ENCODE measurements around the gene AUTS2.

The AUTS2 gene

GRCh38 chr7:69927461-69927860, 329.2 kb downstream of the AUTS2 start:
- H3K27me3 ChIP-seq (ENCODE audit: control insufficient read depth in 5 of 5, insufficient read depth in 4 of 5, low read length in 5 of 5) = no peaks in the 10 kb centered on the region
- H3K4me1 ChIP-seq (ENCODE audit: control insufficient read depth in 5 of 5, insufficient read depth in 5 of 5, low read length in 5 of 5) = no peaks in the 10 kb centered on the region
- H3K9me3 ChIP-seq (ENCODE audit: control insufficient read depth in 5 of 5, low read length in 5 of 5) = peaks cover 0 to 3% (median 0%) of the 10 kb centered on the region in 5 donors
- no peak overlapping the region for H3K4me3 ChIP-seq (ENCODE audit: low read depth in 1 of 5, low read length in 5 of 5)
- peaks cover 0 to 3% (median 0%) of the 10 kb centered on the region in 5 donors for H3K36me3 ChIP-seq (ENCODE audit: control insufficient read depth in 5 of 5, insufficient read depth in 5 of 5, low read length in 5 of 5)
- H3K27ac ChIP-seq (ENCODE audit: low read depth, low read length) = no peak overlapping the region
- H3K9ac ChIP-seq (ENCODE audit: low read length in 5 of 5) = no peak overlapping the region

GRCh38 chr7:69928621-69929020, 330.3 kb downstream of the AUTS2 start:
- H3K4me1 ChIP-seq (ENCODE audit: control insufficient read depth in 5 of 5, insufficient read depth in 5 of 5, low read length in 5 of 5) = no peaks in the 10 kb centered on the region
- no peak overlapping the region for H3K9ac ChIP-seq (ENCODE audit: low read length in 5 of 5)
- H3K36me3 ChIP-seq (ENCODE audit: control insufficient read depth in 5 of 5, insufficient read depth in 5 of 5, low read length in 5 of 5) = peaks cover 0 to 3% (median 0%) of the 10 kb centered on the region in 5 donors

GRCh38 chr7:69929622-69930021, 331.3 kb downstream of the AUTS2 start:
- H3K27ac ChIP-seq (ENCODE audit: low read depth, low read length) = no peak overlapping the region
- no peaks in the 10 kb centered on the region for H3K27me3 ChIP-seq (ENCODE audit: control insufficient read depth in 5 of 5, insufficient read depth in 4 of 5, low read length in 5 of 5)
- no peak overlapping the region for H3K9ac ChIP-seq (ENCODE audit: low read length in 5 of 5)
- peaks cover 0 to 3% (median 0%) of the 10 kb centered on the region in 5 donors for H3K9me3 ChIP-seq (ENCODE audit: control insufficient read depth in 5 of 5, low read length in 5 of 5)
- H3K36me3 ChIP-seq (ENCODE audit: control insufficient read depth in 5 of 5, insufficient read depth in 5 of 5, low read length in 5 of 5) = peaks cover 0 to 3% (median 0%) of the 10 kb centered on the region in 5 donors
- H3K4me3 ChIP-seq (ENCODE audit: low read depth in 1 of 5, low read length in 5 of 5) = no peak overlapping the region
- no peaks in the 10 kb centered on the region for H3K4me1 ChIP-seq (ENCODE audit: control insufficient read depth in 5 of 5, insufficient read depth in 5 of 5, low read length in 5 of 5)

More at GRCh38 chr7:69928621-69929020, 330.3 kb downstream of the AUTS2 start:
- no peak overlapping the region for H3K4me3 ChIP-seq (ENCODE audit: low read depth in 1 of 5, low read length in 5 of 5)
- H3K27ac ChIP-seq (ENCODE audit: low read depth, low read length) = no peak overlapping the region
- peaks cover 0 to 3% (median 0%) of the 10 kb centered on the region in 5 donors for H3K9me3 ChIP-seq (ENCODE audit: control insufficient read depth in 5 of 5, low read length in 5 of 5)
- H3K27me3 ChIP-seq (ENCODE audit: control insufficient read depth in 5 of 5, insufficient read depth in 4 of 5, low read length in 5 of 5) = no peaks in the 10 kb centered on the region

GRCh38 chr7:69932034-69932628, 333.9 kb downstream of the AUTS2 start:
- no peak overlapping the region for H3K27ac ChIP-seq (ENCODE audit: low read depth, low read length)
- no peak overlapping the region for H3K4me3 ChIP-seq (ENCODE audit: low read depth in 1 of 5, low read length in 5 of 5)
- peaks cover 0 to 4% (median 0%) of the 10 kb centered on the region in 5 donors for H3K4me1 ChIP-seq (ENCODE audit: control insufficient read depth in 5 of 5, insufficient read depth in 5 of 5, low read length in 5 of 5)
- H3K27me3 ChIP-seq (ENCODE audit: control insufficient read depth in 5 of 5, insufficient read depth in 4 of 5, low read length in 5 of 5) = no peaks in the 10 kb centered on the region
- H3K9me3 ChIP-seq (ENCODE audit: control insufficient read depth in 5 of 5, low read length in 5 of 5) = no peaks in the 10 kb centered on the region
- no peak overlapping the region for H3K9ac ChIP-seq (ENCODE audit: low read length in 5 of 5)
- H3K36me3 ChIP-seq (ENCODE audit: control insufficient read depth in 5 of 5, insufficient read depth in 5 of 5, low read length in 5 of 5) = peaks cover 0 to 3% (median 0%) of the 10 kb centered on the region in 5 donors

GRCh38 chr7:69934144-69934903, 336.0 kb downstream of the AUTS2 start:
- no peaks in the 10 kb centered on the region for H3K27me3 ChIP-seq (ENCODE audit: control insufficient read depth in 5 of 5, insufficient read depth in 4 of 5, low read length in 5 of 5)
- H3K36me3 ChIP-seq (ENCODE audit: control insufficient read depth in 5 of 5, insufficient read depth in 5 of 5, low read length in 5 of 5) = no peaks in the 10 kb centered on the region
- H3K4me3 ChIP-seq (ENCODE audit: low read depth in 1 of 5, low read length in 5 of 5) = no peak overlapping the region
- no peaks in the 10 kb centered on the region for H3K9me3 ChIP-seq (ENCODE audit: control insufficient read depth in 5 of 5, low read length in 5 of 5)
- peaks cover 0 to 7% (median 0%) of the 10 kb centered on the region in 5 donors for H3K4me1 ChIP-seq (ENCODE audit: control insufficient read depth in 5 of 5, insufficient read depth in 5 of 5, low read length in 5 of 5)
- no peak overlapping the region for H3K9ac ChIP-seq (ENCODE audit: low read length in 5 of 5)
- H3K27ac ChIP-seq (ENCODE audit: low read depth, low read length) = no peak overlapping the region

- H3K9me3 ChIP-seq (ENCODE audit: control insufficient read depth in 5 of 5, low read length in 5 of 5) = no peaks in the 10 kb centered on the region
- peaks cover 0 to 7% (median 0%) of the 10 kb centered on the region in 5 donors for H3K4me1 ChIP-seq (ENCODE audit: control insufficient read depth in 5 of 5, insufficient read depth in 5 of 5, low read length in 5 of 5)
- H3K9ac ChIP-seq (ENCODE audit: low read length in 5 of 5) = no peak overlapping the region
- H3K27ac ChIP-seq (ENCODE audit: low read depth, low read length) = no peak overlapping the region
- no peaks in the 10 kb centered on the region for H3K27me3 ChIP-seq (ENCODE audit: control insufficient read depth in 5 of 5, insufficient read depth in 4 of 5, low read length in 5 of 5)
- H3K4me3 ChIP-seq (ENCODE audit: low read depth in 1 of 5, low read length in 5 of 5) = no peak overlapping the region
- no peaks in the 10 kb centered on the region for H3K36me3 ChIP-seq (ENCODE audit: control insufficient read depth in 5 of 5, insufficient read depth in 5 of 5, low read length in 5 of 5)
Measured at GRCh38 chr7:69935107-69935506, 336.8 kb downstream of the AUTS2 start.

GRCh38 chr7:69937097-69937496, 338.8 kb downstream of the AUTS2 start:
- Histone ChIP-seq H3K4me3 (ENCODE audit: low read depth in 1 of 5, low read length in 5 of 5) (no peak overlapping the region), H3K4me1 (ENCODE audit: control insufficient read depth in 5 of 5, insufficient read depth in 5 of 5, low read length in 5 of 5) (peaks cover 0 to 14% (median 0%) of the 10 kb centered on the region in 5 donors), H3K9me3 (ENCODE audit: control insufficient read depth in 5 of 5, low read length in 5 of 5) (no peaks in the 10 kb centered on the region), H3K36me3 (ENCODE audit: control insufficient read depth in 5 of 5, insufficient read depth in 5 of 5, low read length in 5 of 5) (no peaks in the 10 kb centered on the region), H3K27ac (ENCODE audit: low read depth, low read length) (no peak overlapping the region), H3K9ac (ENCODE audit: low read length in 5 of 5) (no peak overlapping the region), H3K27me3 (ENCODE audit: control insufficient read depth in 5 of 5, insufficient read depth in 4 of 5, low read length in 5 of 5) (no peaks in the 10 kb centered on the region)

- Histone ChIP-seq H3K9me3 (ENCODE audit: control insufficient read depth in 5 of 5, low read length in 5 of 5) (no peaks in the 10 kb centered on the region), H3K36me3 (ENCODE audit: control insufficient read depth in 5 of 5, insufficient read depth in 5 of 5, low read length in 5 of 5) (no peaks in the 10 kb centered on the region), H3K4me3 (ENCODE audit: low read depth in 1 of 5, low read length in 5 of 5) (no peak overlapping the region)
Measured at GRCh38 chr7:69939317-69939716, 341.0 kb downstream of the AUTS2 start.

GRCh38 chr7:69941077-69941651, 342.9 kb downstream of the AUTS2 start:
- no peak overlapping the region for H3K9ac ChIP-seq (ENCODE audit: low read length in 5 of 5)
- H3K4me1 ChIP-seq (ENCODE audit: control insufficient read depth in 5 of 5, insufficient read depth in 5 of 5, low read length in 5 of 5) = peaks cover 0 to 14% (median 0%) of the 10 kb centered on the region in 5 donors
- no peaks in the 10 kb centered on the region for H3K9me3 ChIP-seq (ENCODE audit: control insufficient read depth in 5 of 5, low read length in 5 of 5)
- no peak overlapping the region for H3K4me3 ChIP-seq (ENCODE audit: low read depth in 1 of 5, low read length in 5 of 5)
- no peak overlapping the region for H3K27ac ChIP-seq (ENCODE audit: low read depth, low read length)
- H3K36me3 ChIP-seq (ENCODE audit: control insufficient read depth in 5 of 5, insufficient read depth in 5 of 5, low read length in 5 of 5) = no peaks in the 10 kb centered on the region
- H3K27me3 ChIP-seq (ENCODE audit: control insufficient read depth in 5 of 5, insufficient read depth in 4 of 5, low read length in 5 of 5) = no peaks in the 10 kb centered on the region

More at GRCh38 chr7:69939317-69939716, 341.0 kb downstream of the AUTS2 start:
- Histone ChIP-seq H3K4me1 (ENCODE audit: control insufficient read depth in 5 of 5, insufficient read depth in 5 of 5, low read length in 5 of 5) (peaks cover 0 to 14% (median 0%) of the 10 kb centered on the region in 5 donors), H3K9ac (ENCODE audit: low read length in 5 of 5) (no peak overlapping the region), H3K27me3 (ENCODE audit: control insufficient read depth in 5 of 5, insufficient read depth in 4 of 5, low read length in 5 of 5) (no peaks in the 10 kb centered on the region), H3K27ac (ENCODE audit: low read depth, low read length) (no peak overlapping the region)

- Histone ChIP-seq H3K4me3 (ENCODE audit: low read depth in 1 of 5, low read length in 5 of 5) (no peak overlapping the region), H3K9me3 (ENCODE audit: control insufficient read depth in 5 of 5, low read length in 5 of 5) (no peaks in the 10 kb centered on the region), H3K9ac (ENCODE audit: low read length in 5 of 5) (no peak overlapping the region), H3K36me3 (ENCODE audit: control insufficient read depth in 5 of 5, insufficient read depth in 5 of 5, low read length in 5 of 5) (no peaks in the 10 kb centered on the region), H3K4me1 (ENCODE audit: control insufficient read depth in 5 of 5, insufficient read depth in 5 of 5, low read length in 5 of 5) (peaks cover 0 to 9% (median 0%) of the 10 kb centered on the region in 5 donors), H3K27ac (ENCODE audit: low read depth, low read length) (no peak overlapping the region), H3K27me3 (ENCODE audit: control insufficient read depth in 5 of 5, insufficient read depth in 4 of 5, low read length in 5 of 5) (no peaks in the 10 kb centered on the region)
Measured at GRCh38 chr7:69942573-69942972, 344.3 kb downstream of the AUTS2 start.
